Cardiac muscle cell (in vitro differentiated cells and primary cell): ENCODE data around the gene ADAMTSL1. TPM values are rescaled to one million over a fixed set of nuclear protein-coding genes. Genes with fewer than 3 reads are reported as not detected.
A peak's percentile ranks its signal among the peaks of the same experiment; 100 is the strongest.

ENCODE experiments used
- DNase-seq, 2 donors: peaks; one replicate each; pipeline versions ENCODE4 v3.0.0 to v3.0.0-alpha.2; 2010 to 2017; ENCODE audit warnings: low read depth in 1 of 2, low spot score in 1 of 2
- H3K27ac ChIP-seq: fragments of 200-600 bp; sonication (generic); 2 replicates; pipeline ENCODE4 v1.5.1; 2016
- H3K27me3 ChIP-seq: fragments of 200-600 bp; sonication (generic); 2 replicates; pipeline ENCODE4 v1.6.0; 2016; ENCODE audit warnings: control low read depth
- H3K36me3 ChIP-seq: fragments of 200-600 bp; sonication (generic); 2 replicates; pipeline ENCODE4 v1.5.1; 2016; ENCODE audit warnings: control low read depth
- H3K4me1 ChIP-seq: fragments of 200-600 bp; sonication (generic); 2 replicates; pipeline ENCODE4 v1.8.1; 2017; ENCODE audit warnings: low read depth, mild to moderate bottlenecking, mixed run types
- H3K4me3 ChIP-seq: fragments of 200-600 bp; sonication (generic); 2 replicates; pipeline ENCODE4 v1.5.1; 2016; ENCODE audit warnings: mild to moderate bottlenecking
- H3K9me3 ChIP-seq: fragments of 200-600 bp; sonication (generic); 2 replicates; pipeline ENCODE4 v1.5.1; 2017; ENCODE audit warnings: low read depth, mild to moderate bottlenecking, control low read depth
- CTCF ChIP-seq: IDR thresholded peaks from 2 replicates; pipeline ENCODE4 v1.5.1; 2012; ENCODE audit warnings: low read depth, mild to moderate bottlenecking, low read length
- polyA plus RNA-seq: library from polyadenylated mRNA; unstranded; fragments of >200 nt; fragmentation: Nextera tagmentation; extraction: Ambion mirVana; gene quantifications from 2 replicates; pipeline ENCODE4 v1.2.1, GENCODE V29; 2016
- total RNA-seq: library from RNA; depleted of rRNA; stranded (reverse); fragments of >200 nt; gene quantifications from 2 replicates; pipeline ENCODE4 v1.2.3, GENCODE V29; 2016

ADAMTSL1 gene
- total and polyA plus RNA-seq, 2 experiments from 2014 or later: 12.6 to 63.0 TPM

GRCh38 chr9:18596920-18597319 is 123.0 kb downstream of the ADAMTSL1 start:
- no peaks in the 10 kb centered on the region for H3K36me3 ChIP-seq

GRCh38 chr9:18598969-18599368 is 125.0 kb downstream of the ADAMTSL1 start:
- H3K36me3 ChIP-seq: no peaks in the 10 kb centered on the region
- no peak for DNase-seq
- no peaks in the 10 kb centered on the region for H3K4me1 ChIP-seq
- no peak for TF ChIP-seq CTCF
- H3K4me3 ChIP-seq: no peak overlapping the region
- no peak overlapping the region for H3K27ac ChIP-seq
- H3K27me3 ChIP-seq: no peaks in the 10 kb centered on the region
- no peaks in the 10 kb centered on the region for H3K9me3 ChIP-seq

More at GRCh38 chr9:18596920-18597319, 123.0 kb downstream of the ADAMTSL1 start:
- no peak for TF ChIP-seq CTCF
- DNase-seq: peak in 1 of 2 donors; percentile 53
- Histone ChIP-seq H3K27me3 (no peaks in the 10 kb centered on the region), H3K9me3 (no peaks in the 10 kb centered on the region), H3K4me1 (no peaks in the 10 kb centered on the region), H3K27ac (no peak overlapping the region), H3K4me3 (no peak overlapping the region)

- no peak for DNase-seq
- H3K4me3 ChIP-seq: no peak overlapping the region
- H3K4me1 ChIP-seq: no peaks in the 10 kb centered on the region
- no peak for TF ChIP-seq CTCF
- H3K36me3 ChIP-seq: no peaks in the 10 kb centered on the region
- H3K9me3 ChIP-seq: no peaks in the 10 kb centered on the region
- H3K27me3 ChIP-seq: no peaks in the 10 kb centered on the region
- H3K27ac ChIP-seq: no peak overlapping the region
These were observed 127.1 kb downstream of the ADAMTSL1 start for GRCh38 chr9:18601026-18601425.

- Histone ChIP-seq H3K9me3 (no peaks in the 10 kb centered on the region), H3K4me3 (no peak overlapping the region), H3K27me3 (no peaks in the 10 kb centered on the region), H3K27ac (no peak overlapping the region), H3K4me1 (no peaks in the 10 kb centered on the region), H3K36me3 (no peaks in the 10 kb centered on the region)
- TF ChIP-seq CTCF: no peak
- no peak for DNase-seq
These were observed 128.0 kb downstream of the ADAMTSL1 start for GRCh38 chr9:18601956-18602355.

GRCh38 chr9:18604767-18605730 is 131.1 kb downstream of the ADAMTSL1 start:
- Histone ChIP-seq H3K27ac (no peak overlapping the region), H3K36me3 (no peaks in the 10 kb centered on the region), H3K9me3 (no peaks in the 10 kb centered on the region), H3K4me3 (no peak overlapping the region), H3K4me1 (no peaks in the 10 kb centered on the region), H3K27me3 (no peaks in the 10 kb centered on the region)
- no peak for TF ChIP-seq CTCF
- DNase-seq: no peak
